NCI-H226 (cell line): ENCODE data around the gene ING3.
"Not testable (repeated sequence)": the region's sequence is repeated elsewhere in the genome, so short reads cannot be mapped to it uniquely, and the experiment has no call there.

Experiments used
- DNase-seq: peaks from one replicate; pipeline ENCODE4 v3.0.0-alpha.2; 2015

The ING3 gene

GRCh38 chr7:121003986-121004685 lies 53.6 kb downstream of the ING3 start:
- no peak for DNase-seq

- not testable (repeated sequence) for DNase-seq
These were observed 54.5 kb downstream of the ING3 start for GRCh38 chr7:121005058-121005457.

- no peak for DNase-seq
These were observed 55.5 kb downstream of the ING3 start for GRCh38 chr7:121005996-121006584.

- no peak for DNase-seq
These were observed 56.2 kb downstream of the ING3 start for GRCh38 chr7:121006711-121007315.

GRCh38 chr7:121008816-121009215 lies 58.2 kb downstream of the ING3 start:
- DNase-seq: no peak

GRCh38 chr7:121011401-121011800 lies 60.8 kb downstream of the ING3 start:
- DNase-seq: no peak

GRCh38 chr7:121012170-121012874 lies 61.7 kb downstream of the ING3 start:
- DNase-seq: no peak

- DNase-seq: no peak
These were observed 62.3 kb downstream of the ING3 start for GRCh38 chr7:121012919-121013318.

GRCh38 chr7:121015560-121015959 lies 65.0 kb downstream of the ING3 start:
- no peak for DNase-seq

- DNase-seq: no peak
These were observed 66.4 kb downstream of the ING3 start for GRCh38 chr7:121016966-121017365.

- no peak for DNase-seq
These were observed 67.0 kb downstream of the ING3 start for GRCh38 chr7:121017586-121017985.

GRCh38 chr7:121019018-121019417 lies 68.4 kb downstream of the ING3 start:
- DNase-seq: peak; percentile 27

GRCh38 chr7:121020249-121020988 lies 69.8 kb downstream of the ING3 start:
- DNase-seq: peak; percentile 69

GRCh38 chr7:121020989-121021969 lies 70.7 kb downstream of the ING3 start:
- DNase-seq: no peak

- no peak for DNase-seq
These were observed 72.6 kb downstream of the ING3 start for GRCh38 chr7:121023194-121023593.

- DNase-seq: no peak
These were observed 73.3 kb downstream of the ING3 start for GRCh38 chr7:121023683-121024511.

- DNase-seq: no peak
These were observed 74.0 kb downstream of the ING3 start for GRCh38 chr7:121024611-121025010.

GRCh38 chr7:121026159-121026558 lies 75.6 kb downstream of the ING3 start:
- DNase-seq: no peak

GRCh38 chr7:121026577-121027111 lies 76.1 kb downstream of the ING3 start:
- no peak for DNase-seq
